ENCODE results near the gene KCNQ1OT1.

Gene KCNQ1OT1

DNA sequence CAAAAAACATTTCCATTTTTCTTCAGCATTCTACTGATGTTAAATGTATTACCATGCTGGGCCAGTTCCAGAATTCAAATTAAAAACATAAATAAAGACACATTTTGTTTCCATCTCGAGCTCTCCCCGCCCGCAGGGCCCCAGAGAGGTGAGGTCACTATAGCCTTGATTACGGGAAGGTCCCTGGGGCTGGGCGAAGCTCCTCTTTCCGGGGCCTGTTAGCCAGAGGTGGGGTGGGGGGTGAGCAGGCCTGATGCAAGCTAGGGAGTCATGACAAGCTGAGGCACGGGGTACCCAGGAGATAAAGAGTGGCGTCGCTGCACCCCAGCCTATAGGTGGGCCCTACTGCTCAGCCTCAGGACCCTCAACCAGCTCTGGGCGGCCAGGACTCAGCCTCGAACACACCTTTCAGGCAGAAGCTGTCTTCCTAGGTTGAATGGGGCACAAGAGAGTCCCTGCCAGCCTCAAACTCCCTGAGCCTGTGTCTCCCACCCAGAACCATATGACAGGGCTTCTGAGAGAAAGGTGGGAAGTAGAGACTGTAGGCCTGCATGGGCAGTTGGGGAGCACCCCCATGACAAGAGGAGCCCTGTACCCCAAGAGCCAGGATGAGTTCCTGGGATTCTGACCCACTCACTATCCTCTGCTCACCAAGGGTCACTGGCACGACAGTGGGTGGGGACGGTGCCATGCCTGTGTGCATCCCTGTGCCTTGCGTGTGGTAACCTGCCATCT lies 34.8 kb downstream of the KCNQ1OT1 start:
- TF ChIP-seq, protein P1, sequence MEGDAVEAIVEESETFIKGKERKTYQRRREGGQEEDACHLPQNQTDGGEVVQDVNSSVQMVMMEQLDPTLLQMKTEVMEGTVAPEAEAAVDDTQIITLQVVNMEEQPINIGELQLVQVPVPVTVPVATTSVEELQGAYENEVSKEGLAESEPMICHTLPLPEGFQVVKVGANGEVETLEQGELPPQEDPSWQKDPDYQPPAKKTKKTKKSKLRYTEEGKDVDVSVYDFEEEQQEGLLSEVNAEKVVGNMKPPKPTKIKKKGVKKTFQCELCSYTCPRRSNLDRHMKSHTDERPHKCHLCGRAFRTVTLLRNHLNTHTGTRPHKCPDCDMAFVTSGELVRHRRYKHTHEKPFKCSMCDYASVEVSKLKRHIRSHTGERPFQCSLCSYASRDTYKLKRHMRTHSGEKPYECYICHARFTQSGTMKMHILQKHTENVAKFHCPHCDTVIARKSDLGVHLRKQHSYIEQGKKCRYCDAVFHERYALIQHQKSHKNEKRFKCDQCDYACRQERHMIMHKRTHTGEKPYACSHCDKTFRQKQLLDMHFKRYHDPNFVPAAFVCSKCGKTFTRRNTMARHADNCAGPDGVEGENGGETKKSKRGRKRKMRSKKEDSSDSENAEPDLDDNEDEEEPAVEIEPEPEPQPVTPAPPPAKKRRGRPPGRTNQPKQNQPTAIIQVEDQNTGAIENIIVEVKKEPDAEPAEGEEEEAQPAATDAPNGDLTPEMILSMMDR (IDR thresholded peaks at IDR 0.05; ENCODE audit: insufficient read depth, missing control alignments), result no peak
- FAIRE-seq (no peak), DNase-seq (ENCODE audit: insufficient read length, low spot score) (no peak)

DNA sequence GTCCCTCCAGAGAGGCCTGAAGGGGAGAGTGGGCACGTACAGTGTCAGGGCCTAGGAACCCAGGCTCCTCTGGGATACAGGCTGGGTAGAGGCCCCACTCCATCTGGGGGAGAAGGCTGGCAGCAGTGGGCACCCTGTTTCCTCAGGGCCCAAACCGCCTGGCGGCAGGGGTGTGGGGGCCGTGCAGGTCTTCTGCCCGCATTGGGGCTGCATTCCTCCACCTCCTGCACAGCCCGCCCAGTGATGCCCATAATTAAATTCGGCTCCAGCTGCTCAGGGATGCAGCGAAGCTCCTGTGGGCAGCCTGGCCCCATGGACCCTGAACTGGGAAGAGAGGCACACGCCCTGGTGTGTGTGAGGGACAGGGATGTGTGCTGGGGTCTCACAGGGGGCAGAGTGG lies 35.4 kb downstream of the KCNQ1OT1 start:
- DNase-seq (ENCODE audit: insufficient read length, low spot score), result no peak
- TF ChIP-seq, protein P1 (IDR thresholded peaks at IDR 0.05; ENCODE audit: insufficient read depth, missing control alignments), result no peak
- no peak for FAIRE-seq

DNA sequence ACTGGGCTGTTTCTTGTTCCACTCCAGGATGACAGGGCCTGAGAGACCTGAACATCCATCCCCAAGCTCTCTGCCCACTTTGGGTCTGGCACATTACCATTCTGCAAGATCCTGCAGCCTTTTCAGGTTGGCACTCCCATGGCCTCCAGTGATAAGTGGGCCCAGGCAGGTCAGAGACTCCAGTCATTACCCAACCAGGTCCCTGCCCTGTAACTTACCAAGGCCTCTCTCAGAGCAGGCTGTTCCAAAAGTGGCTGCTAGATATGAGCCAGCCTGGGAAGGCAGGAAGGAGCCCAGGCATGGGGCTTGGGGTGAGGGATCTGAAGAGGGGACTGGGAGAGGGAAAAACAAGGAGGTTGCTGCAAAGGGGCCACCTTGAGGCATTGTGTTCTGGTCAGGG lies 35.9 kb downstream of the KCNQ1OT1 start:
- DNase-seq (ENCODE audit: insufficient read length, low spot score), result no peak
- TF ChIP-seq, protein P1 (IDR thresholded peaks at IDR 0.05; ENCODE audit: insufficient read depth, missing control alignments), result no peak
- no peak for FAIRE-seq

DNA sequence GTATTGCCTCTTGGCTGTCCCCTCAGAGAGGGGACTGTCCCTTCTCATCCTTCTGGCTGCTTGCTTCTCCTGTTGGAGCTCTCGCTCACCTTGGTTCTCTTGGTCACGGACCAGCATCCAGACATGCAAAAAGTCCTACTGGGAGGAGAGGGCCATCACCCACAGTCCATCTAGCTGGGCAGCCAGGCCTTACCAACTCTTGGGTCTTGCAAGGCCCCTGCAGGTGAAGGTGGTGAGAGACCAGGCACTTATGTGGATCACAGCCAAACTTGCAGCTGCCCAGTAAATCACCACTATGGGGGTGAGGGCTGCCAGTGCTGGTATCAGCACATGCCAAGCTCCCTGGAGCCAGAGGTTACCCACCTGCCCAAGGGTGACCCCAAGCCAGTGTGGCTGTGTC lies 36.3 kb downstream of the KCNQ1OT1 start:
- FAIRE-seq (no peak), DNase-seq (ENCODE audit: insufficient read length, low spot score) (no peak)
- TF ChIP-seq, protein P1 (IDR thresholded peaks at IDR 0.05; ENCODE audit: insufficient read depth, missing control alignments), result no peak

DNA sequence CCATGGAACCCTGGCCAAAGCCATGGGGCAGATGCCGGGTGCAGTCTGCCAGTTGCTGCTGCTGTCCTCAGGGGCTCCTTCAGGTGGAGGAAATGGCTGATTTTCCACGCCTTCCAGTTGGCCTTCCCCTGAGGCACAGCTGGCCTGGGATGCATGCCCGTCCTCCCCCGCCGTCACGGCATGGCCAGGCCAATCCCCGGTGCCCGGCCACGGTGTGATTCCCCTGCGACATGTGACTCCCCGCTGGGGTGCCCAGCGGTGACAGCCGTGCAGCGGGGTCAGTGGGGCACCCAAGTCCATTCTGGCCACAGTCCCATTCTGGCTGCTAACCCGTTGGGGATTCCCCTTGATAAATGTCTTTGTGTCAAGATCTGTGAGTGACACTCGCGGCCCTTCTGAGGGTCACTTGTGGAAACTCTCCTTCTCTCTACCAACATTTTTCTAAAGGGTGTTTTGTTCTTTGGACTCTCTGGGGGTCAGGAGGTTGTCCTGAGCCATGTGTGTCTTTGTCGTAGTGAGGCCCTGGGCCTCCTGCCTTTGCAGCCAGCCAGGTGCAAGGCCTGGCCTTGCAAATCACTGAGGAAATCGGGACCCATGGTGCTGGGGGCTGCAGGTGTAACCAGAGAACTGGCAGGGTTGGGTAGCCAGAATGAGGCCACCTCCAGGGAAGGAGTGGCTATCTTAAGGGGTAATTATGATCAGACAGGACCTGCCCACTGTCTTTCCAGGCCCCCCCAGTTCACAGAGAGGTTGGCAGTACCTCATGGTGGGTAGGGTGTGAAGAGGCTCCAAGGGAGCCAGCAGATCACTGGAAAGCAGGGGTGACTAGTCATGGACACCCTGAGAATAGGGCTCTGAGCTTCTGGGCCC lies 37.1 kb downstream of the KCNQ1OT1 start:
- no peak for DNase-seq (ENCODE audit: insufficient read length, low spot score)
- TF ChIP-seq, protein P1 (IDR thresholded peaks at IDR 0.05; ENCODE audit: insufficient read depth, missing control alignments), result no peak
- FAIRE-seq, result no peak

DNA sequence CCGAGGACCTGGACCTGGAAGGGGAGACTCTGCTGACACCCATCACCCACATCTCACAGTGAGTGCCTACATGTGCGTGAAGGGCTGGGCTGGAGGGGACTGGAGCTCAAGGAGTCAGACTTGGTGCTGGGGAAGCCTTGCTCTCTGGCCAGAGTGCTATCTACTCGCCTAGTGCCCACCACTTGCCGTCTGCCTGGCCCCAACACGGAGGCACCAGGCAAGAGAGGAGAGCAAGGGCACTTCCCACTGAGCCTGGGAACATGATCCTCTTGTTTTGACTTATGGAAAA lies 37.8 kb downstream of the KCNQ1OT1 start:
- TF ChIP-seq, protein P1 (IDR thresholded peaks at IDR 0.05; ENCODE audit: insufficient read depth, missing control alignments), result no peak
- DNase-seq (ENCODE audit: insufficient read length, low spot score) (no peak), FAIRE-seq (no peak)
